CD4-positive, alpha-beta T cell treated with Interleukin-15 for 1 hour (primary cell): ENCODE results near the gene HUS1B.

Experiments used
- DNase-seq: peaks from one replicate; pipeline ENCODE4 v3.0.0-alpha.2; 2020

HUS1B gene

GRCh38 chr6:620950-621349 is 36.0 kb downstream of the HUS1B start:
- no peak for DNase-seq

DNA sequence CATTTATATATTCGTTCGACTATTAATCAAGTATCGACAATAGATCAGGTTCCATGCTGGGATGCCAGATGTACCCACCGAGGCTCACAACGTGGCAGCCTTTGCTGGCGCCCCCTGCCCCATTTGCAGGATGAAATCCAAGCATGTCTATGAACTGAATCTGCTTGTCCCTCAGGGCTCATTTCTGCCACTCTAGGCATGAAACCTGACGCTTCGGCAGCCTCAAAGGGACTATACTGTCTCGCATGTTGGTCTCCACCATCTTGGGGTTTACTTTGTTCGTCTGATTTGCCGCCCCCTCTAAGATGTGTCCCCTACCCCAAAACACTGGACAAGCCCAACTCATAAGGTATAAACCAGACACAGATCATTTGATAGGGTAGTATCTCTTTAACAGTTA is 36.7 kb downstream of the HUS1B start:
- no peak for DNase-seq

DNA sequence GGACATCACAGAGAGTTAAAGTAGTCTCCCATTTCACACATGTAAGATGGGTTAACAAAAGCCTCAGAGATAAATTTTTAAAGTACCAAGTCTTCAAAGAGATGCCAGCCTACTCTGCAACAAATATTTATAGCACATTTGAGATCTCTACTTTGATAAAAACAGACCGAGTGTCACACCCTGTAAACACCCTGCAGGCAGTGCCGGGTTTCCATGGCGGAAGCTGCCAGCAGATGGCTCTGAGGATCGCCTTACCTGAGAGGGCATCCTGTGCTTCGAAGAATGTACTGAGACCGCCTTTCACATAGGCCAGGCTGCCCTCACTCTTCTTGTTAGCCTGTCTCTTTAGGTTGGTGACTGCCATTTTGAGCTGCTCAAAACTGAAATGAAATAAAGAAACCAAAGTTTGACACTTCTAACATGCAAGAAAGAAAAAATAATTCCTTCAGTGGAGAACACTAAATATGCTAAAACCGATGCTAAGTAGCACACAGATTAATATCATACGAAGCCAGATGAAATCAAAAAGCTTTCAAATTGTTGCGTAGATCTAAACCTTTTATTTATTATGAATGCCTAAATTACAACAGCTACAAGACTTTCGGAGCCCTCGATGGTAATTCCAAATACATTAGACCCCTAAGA is 39.3 kb downstream of the HUS1B start:
- no peak for DNase-seq

- no peak for DNase-seq
Measured at GRCh38 chr6:613981-614380, 42.9 kb downstream of the HUS1B start.

DNA sequence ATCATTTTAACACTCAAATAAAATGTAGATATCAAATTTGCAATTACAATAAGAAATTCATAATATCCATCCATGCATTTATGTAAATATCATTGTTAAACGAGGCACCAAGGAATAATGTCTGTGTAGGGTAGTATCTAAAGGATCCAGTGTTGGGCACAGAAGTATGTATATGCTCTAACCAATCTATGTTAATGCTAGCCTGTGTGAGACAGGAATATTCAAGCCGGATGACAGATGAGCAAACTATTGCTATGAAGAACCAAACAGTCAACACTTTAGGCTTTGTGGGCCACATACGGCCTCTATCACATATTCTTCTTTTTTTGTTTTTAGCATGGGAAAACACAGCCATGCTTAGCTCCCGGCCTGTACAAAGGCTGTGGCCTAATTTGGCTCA is 45.0 kb downstream of the HUS1B start:
- no peak for DNase-seq

GRCh38 chr6:610882-611281 is 46.0 kb downstream of the HUS1B start:
- no peak for DNase-seq

DNA sequence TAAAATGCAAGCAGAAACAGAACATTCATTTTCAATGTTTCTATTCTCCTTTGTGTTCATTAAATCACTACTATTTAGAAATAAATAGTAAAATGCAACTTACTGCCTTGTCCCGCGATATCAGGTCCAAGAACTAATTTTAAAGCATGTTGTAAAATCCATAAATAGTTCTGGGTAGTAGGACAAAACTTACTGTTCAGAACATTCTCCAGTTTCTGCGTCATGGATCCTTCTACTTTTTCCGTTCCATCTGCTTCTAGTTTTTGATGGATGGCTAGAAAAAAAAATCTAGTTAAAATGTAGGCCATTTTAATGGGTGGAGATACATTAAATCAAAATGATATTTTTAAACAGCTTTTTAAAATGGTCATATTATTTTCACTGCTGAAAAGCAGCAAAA is 47.0 kb downstream of the HUS1B start:
- no peak for DNase-seq

DNA sequence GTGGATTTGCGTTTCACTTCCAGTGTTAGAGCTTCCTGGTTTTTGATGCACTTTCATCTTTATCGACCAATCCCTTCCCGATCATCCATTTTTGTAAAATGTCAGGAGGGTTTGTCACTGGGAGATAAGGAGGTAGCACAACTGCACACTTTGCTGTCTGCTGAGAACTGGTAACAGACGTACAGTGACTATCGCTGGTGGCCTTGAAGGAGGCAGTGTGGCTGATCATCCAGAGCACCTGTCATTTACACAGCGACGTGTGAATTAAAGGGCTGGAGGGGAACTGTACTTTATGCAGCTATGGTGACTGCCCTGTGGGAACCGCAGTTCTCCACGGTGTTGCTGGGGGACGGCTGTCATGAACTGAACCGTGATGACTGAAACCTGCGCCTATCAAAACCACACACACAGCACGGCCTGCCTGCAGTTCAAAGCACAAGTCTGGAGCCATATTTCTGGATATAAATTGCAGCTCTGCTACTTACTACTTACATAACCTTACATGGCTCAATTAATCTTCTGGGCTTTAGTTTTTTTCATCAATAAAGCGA is 50.0 kb downstream of the HUS1B start:
- DNase-seq: no peak
